Lung (tissue), 12 donors: ENCODE data around the gene PPP4C. TPM values are rescaled to one million over a fixed set of nuclear protein-coding genes. Genes with fewer than 3 reads are reported as not detected.
A peak's percentile ranks its signal among the peaks of the same experiment; 100 is the strongest.

Experiments used
- ATAC-seq: fragments of 200-7000 bp; cut with Tn5 transposase; one replicate; pipeline ENCODE4 v1.9.1; 2020; ENCODE audit warnings: moderate number of reproducible peaks; ENCODE audit not compliant: insufficient read depth, low FRiP score
- DNase-seq, 3 donors: peaks; one replicate each; pipeline ENCODE4 v3.0.0-alpha.2; 2013 to 2017
- H3K27ac ChIP-seq, 2 donors: one replicate each; pipeline ENCODE4 v1.5.1; 2013; ENCODE audit warnings: mild to moderate bottlenecking in 2 of 2, moderate library complexity in 2 of 2, control low read depth in 1 of 2, inconsistent platforms in 1 of 2, low read depth in 1 of 2, low read length in 1 of 2
- H3K27me3 ChIP-seq, 3 donors: one replicate each; pipeline ENCODE4 v1.5.1; 2013; ENCODE audit warnings: low read length in 2 of 3; ENCODE audit not compliant: control insufficient read depth in 3 of 3, insufficient read depth in 3 of 3
- H3K36me3 ChIP-seq, 4 donors: one replicate each; pipeline ENCODE4 v1.5.1; 2013; ENCODE audit warnings: low read length in 4 of 4, mild to moderate bottlenecking in 1 of 4, moderate library complexity in 1 of 4; ENCODE audit not compliant: control insufficient read depth in 4 of 4, insufficient read depth in 4 of 4
- H3K4me1 ChIP-seq, 5 donors: one replicate each; pipeline ENCODE4 v1.5.1; 2013; ENCODE audit warnings: low read length in 5 of 5, mild to moderate bottlenecking in 2 of 5, moderate library complexity in 1 of 5; ENCODE audit not compliant: control insufficient read depth in 5 of 5, insufficient read depth in 5 of 5
- H3K4me3 ChIP-seq: one replicate; pipeline ENCODE4 v1.5.1; 2013; ENCODE audit warnings: mild to moderate bottlenecking, control low read depth, moderate library complexity
- H3K9ac ChIP-seq, 2 donors: one replicate each; pipeline ENCODE4 v1.5.1; 2013; ENCODE audit warnings: low read length in 2 of 2, control low read depth in 1 of 2; ENCODE audit not compliant: insufficient read depth in 1 of 2
- H3K9me3 ChIP-seq, 4 donors: one replicate each; pipeline ENCODE4 v1.5.1; 2013; ENCODE audit warnings: low read length in 3 of 4, mild to moderate bottlenecking in 1 of 4, moderate library complexity in 1 of 4; ENCODE audit not compliant: control insufficient read depth in 4 of 4, insufficient read depth in 3 of 4
- WGBS, 2 donors: extraction: QIAGEN DNeasy Blood & Tissue Kit; methylation state at CpG; one replicate each; pipeline ENCODE4 v1.1.7; 2013; 5-methylcytosine and 5-hydroxymethylcytosine counted together
- polyA plus RNA-seq, 2 donors: library from polyadenylated mRNA; stranded (reverse); fragments of 200-250 nt; gene quantifications; one replicate each; pipeline ENCODE4 v1.2.1, GENCODE V29; 2013
- total RNA-seq, 2 donors: library from RNA; depleted of rRNA in 1 of 2; stranded (reverse); fragments of >200 nt in 1 of 2; gene quantifications; one replicate each; pipeline ENCODE4 v1.2.1, GENCODE V29; 2014 to 2021
- TF ChIP-seq, protein P1 (sequence below): IDR thresholded peaks from 2 replicates; pipeline ENCODE4 v1.5.1; 2012; ENCODE audit warnings: mild to moderate bottlenecking; ENCODE audit errors: control extremely low read depth, extremely low read depth
- donor health status: control.
- donor health status: control.
- donor health status: Bipolar disorder and iron deficiency.
- donor health status: healthy.
- donor health status: DM: yes; HTN: yes; CAD: no.

PPP4C gene
- total and polyA plus RNA-seq, 4 donors, result 51.7 to 143 (median 102) TPM

DNA sequence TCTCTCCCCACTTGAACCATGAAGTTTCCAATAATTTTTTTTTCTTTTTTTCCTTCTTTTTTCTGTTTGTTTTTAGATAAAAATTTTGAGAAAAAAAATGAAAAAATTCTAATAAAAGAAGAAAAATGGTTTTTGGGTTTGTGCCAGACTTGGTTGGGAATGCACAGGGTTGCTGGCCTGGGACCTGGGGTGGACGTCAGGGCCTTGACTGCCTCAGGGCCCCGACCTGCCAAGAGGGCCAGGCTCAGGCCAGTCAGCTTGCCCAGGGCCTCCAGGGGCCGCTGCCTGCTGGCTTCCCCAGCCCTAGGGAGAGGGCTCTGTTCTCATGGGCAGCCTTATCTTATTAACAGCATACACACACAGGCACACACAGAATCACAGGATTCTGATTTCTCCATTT is 9.5 kb downstream of the PPP4C start:
- H3K4me1 ChIP-seq, result no peaks in the 10 kb centered on the region
- H3K36me3 ChIP-seq, result peaks cover 21 to 50% (median 32%) of the 10 kb centered on the region in 4 donors
- 76 to 85% methylated on average over 3 of the region's 3 CpGs for WGBS, 2 donors
- H3K27me3 ChIP-seq, result no peaks in the 10 kb centered on the region
- no peak overlapping the region for H3K4me3 ChIP-seq
- no peak overlapping the region for H3K27ac ChIP-seq
- TF ChIP-seq, protein P1, sequence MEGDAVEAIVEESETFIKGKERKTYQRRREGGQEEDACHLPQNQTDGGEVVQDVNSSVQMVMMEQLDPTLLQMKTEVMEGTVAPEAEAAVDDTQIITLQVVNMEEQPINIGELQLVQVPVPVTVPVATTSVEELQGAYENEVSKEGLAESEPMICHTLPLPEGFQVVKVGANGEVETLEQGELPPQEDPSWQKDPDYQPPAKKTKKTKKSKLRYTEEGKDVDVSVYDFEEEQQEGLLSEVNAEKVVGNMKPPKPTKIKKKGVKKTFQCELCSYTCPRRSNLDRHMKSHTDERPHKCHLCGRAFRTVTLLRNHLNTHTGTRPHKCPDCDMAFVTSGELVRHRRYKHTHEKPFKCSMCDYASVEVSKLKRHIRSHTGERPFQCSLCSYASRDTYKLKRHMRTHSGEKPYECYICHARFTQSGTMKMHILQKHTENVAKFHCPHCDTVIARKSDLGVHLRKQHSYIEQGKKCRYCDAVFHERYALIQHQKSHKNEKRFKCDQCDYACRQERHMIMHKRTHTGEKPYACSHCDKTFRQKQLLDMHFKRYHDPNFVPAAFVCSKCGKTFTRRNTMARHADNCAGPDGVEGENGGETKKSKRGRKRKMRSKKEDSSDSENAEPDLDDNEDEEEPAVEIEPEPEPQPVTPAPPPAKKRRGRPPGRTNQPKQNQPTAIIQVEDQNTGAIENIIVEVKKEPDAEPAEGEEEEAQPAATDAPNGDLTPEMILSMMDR, result no peak
- no peak for ATAC-seq
- no peaks in the 10 kb centered on the region for H3K9me3 ChIP-seq
- DNase-seq, result no peak
- H3K9ac ChIP-seq, result no peak overlapping the region

GRCh38 chr16:30085820-30086219 is 10.0 kb downstream of the PPP4C start:
- TF ChIP-seq, protein P1, result no peak
- Histone ChIP-seq H3K27ac (no peak overlapping the region), H3K9me3 (no peaks in the 10 kb centered on the region), H3K4me1 (no peaks in the 10 kb centered on the region), H3K9ac (no peak overlapping the region), H3K36me3 (peaks cover 20 to 49% (median 29%) of the 10 kb centered on the region in 4 donors), H3K4me3 (no peak overlapping the region), H3K27me3 (no peaks in the 10 kb centered on the region)
- 82 to 84% methylated on average over 6 of the region's 6 CpGs for WGBS, 2 donors
- DNase-seq (no peak), ATAC-seq (no peak)

GRCh38 chr16:30086291-30087140 is 10.7 kb downstream of the PPP4C start:
- DNase-seq (no peak), ATAC-seq (no peak)
- Histone ChIP-seq H3K4me3 (no peak overlapping the region), H3K4me1 (peaks cover 0 to 4% (median 0%) of the 10 kb centered on the region in 5 donors), H3K9ac (no peak overlapping the region), H3K27ac (peak overlapping the region in 1 of 2 donors; percentile 1), H3K9me3 (no peaks in the 10 kb centered on the region), H3K27me3 (no peaks in the 10 kb centered on the region), H3K36me3 (peaks cover 15 to 43% (median 24%) of the 10 kb centered on the region in 4 donors)
- TF ChIP-seq, protein P1, result no peak
- 89 to 90% methylated on average over 23 to 27 of the region's 27 CpGs for WGBS, 2 donors
